ENCODE results near the gene ZNF621. TPM values are rescaled to one million over a fixed set of nuclear protein-coding genes. Genes with fewer than 3 reads are reported as not detected.
"Not testable (repeated sequence)": the region's sequence is repeated elsewhere in the genome, so short reads cannot be mapped to it uniquely, and the experiment has no call there.

The ZNF621 gene
- total RNA-seq, 1 donor from 2014 or later, result 25.8 TPM

- peaks cover 2% of the 10 kb centered on the region for H3K9me3 Mint-ChIP-seq
- ChIA-PET POLR2A (no interaction called here), CTCF (no interaction called here)
- H3K27me3 Mint-ChIP-seq, result peaks cover 4% of the 10 kb centered on the region
- no peak overlapping the region for H3K27ac Mint-ChIP-seq
- no peak for DNase-seq
- no peak for ATAC-seq (ENCODE audit: low read depth)
- no peak for TF ChIP-seq CTCF (IDR thresholded peaks at IDR 0.05)
- peaks cover 12% of the 10 kb centered on the region for H3K4me1 Mint-ChIP-seq
- intact Hi-C loops (cut with micrococcal nuclease), result no loop called here
- H3K4me3 Mint-ChIP-seq, result no peak overlapping the region
- H3K36me3 Mint-ChIP-seq (ENCODE audit: low read depth), result no peaks in the 10 kb centered on the region
These were observed 32.9 kb downstream of the ZNF621 start for GRCh38 chr3:40557575-40558161.

- CTCF ChIA-PET; H3K9me3 Mint-ChIP-seq; H3K27me3 Mint-ChIP-seq; ATAC-seq (ENCODE audit: low read depth); DNase-seq; H3K36me3 Mint-ChIP-seq (ENCODE audit: low read depth); H3K27ac Mint-ChIP-seq; H3K4me3 Mint-ChIP-seq; POLR2A ChIA-PET; H3K4me1 Mint-ChIP-seq; intact Hi-C loops (cut with micrococcal nuclease): not testable (repeated sequence)
These were observed 37.7 kb downstream of the ZNF621 start for GRCh38 chr3:40562482-40562881.

GRCh38 chr3:40565629-40566028, 40.9 kb downstream of the ZNF621 start:
- H3K36me3 Mint-ChIP-seq (ENCODE audit: low read depth); POLR2A ChIA-PET: not testable (repeated sequence)

GRCh38 chr3:40566694-40567093, 41.9 kb downstream of the ZNF621 start:
- no peak for TF ChIP-seq CTCF (IDR thresholded peaks at IDR 0.05)
- no peaks in the 10 kb centered on the region for H3K36me3 Mint-ChIP-seq (ENCODE audit: low read depth)
- no peaks in the 10 kb centered on the region for H3K4me1 Mint-ChIP-seq
- H3K4me3 Mint-ChIP-seq, result no peak overlapping the region
- ATAC-seq (ENCODE audit: low read depth) (no peak), DNase-seq (no peak)
- H3K9me3 Mint-ChIP-seq, result peaks cover 8% of the 10 kb centered on the region
- no peaks in the 10 kb centered on the region for H3K27me3 Mint-ChIP-seq
- no peak overlapping the region for H3K27ac Mint-ChIP-seq
- CTCF ChIA-PET, result no interaction called here
- POLR2A ChIA-PET, result no interaction called here
- intact Hi-C loops (cut with micrococcal nuclease), result no loop called here

More at GRCh38 chr3:40565629-40566028, 40.9 kb downstream of the ZNF621 start:
- H3K27ac Mint-ChIP-seq; CTCF ChIA-PET; intact Hi-C loops (cut with micrococcal nuclease); H3K4me1 Mint-ChIP-seq; H3K4me3 Mint-ChIP-seq; ATAC-seq (ENCODE audit: low read depth); H3K9me3 Mint-ChIP-seq; DNase-seq; H3K27me3 Mint-ChIP-seq: not testable (repeated sequence)

GRCh38 chr3:40572588-40572987, 47.8 kb downstream of the ZNF621 start:
- peaks cover 6% of the 10 kb centered on the region for H3K9me3 Mint-ChIP-seq
- ATAC-seq (ENCODE audit: low read depth) (no peak), DNase-seq (no peak)
- no peak for TF ChIP-seq CTCF (IDR thresholded peaks at IDR 0.05)
- ChIA-PET POLR2A (no interaction called here), CTCF (no interaction called here)
- no peaks in the 10 kb centered on the region for H3K36me3 Mint-ChIP-seq (ENCODE audit: low read depth)
- intact Hi-C loops (cut with micrococcal nuclease), result no loop called here
- no peak overlapping the region for H3K4me3 Mint-ChIP-seq
- H3K4me1 Mint-ChIP-seq, result no peaks in the 10 kb centered on the region
- no peak overlapping the region for H3K27ac Mint-ChIP-seq
- H3K27me3 Mint-ChIP-seq, result peaks cover 2% of the 10 kb centered on the region

- H3K4me1 Mint-ChIP-seq, result no peaks in the 10 kb centered on the region
- no peaks in the 10 kb centered on the region for H3K36me3 Mint-ChIP-seq (ENCODE audit: low read depth)
- no peak overlapping the region for H3K4me3 Mint-ChIP-seq
- intact Hi-C loops (cut with micrococcal nuclease), result no loop called here
- no peak for TF ChIP-seq CTCF (IDR thresholded peaks at IDR 0.05)
- H3K9me3 Mint-ChIP-seq, result no peaks in the 10 kb centered on the region
- no peak overlapping the region for H3K27ac Mint-ChIP-seq
- ChIA-PET CTCF (no interaction called here), POLR2A (no interaction called here)
- peaks cover 4% of the 10 kb centered on the region for H3K27me3 Mint-ChIP-seq
- ATAC-seq (ENCODE audit: low read depth) (no peak), DNase-seq (no peak)
These were observed 49.3 kb downstream of the ZNF621 start for GRCh38 chr3:40574050-40574449.

Measured in activated B cell treated with CpG ODN at 0.5 μM for 24 hours (primary cell).